ENCODE results near the gene PTPRN2.
"Not testable (repeated sequence)": the region's sequence is repeated elsewhere in the genome, so short reads cannot be mapped to it uniquely, and the experiment has no call there.

Gene PTPRN2

GRCh38 chr7:158530800-158531609 lies 56.6 kb downstream of the PTPRN2 start:
- DNase-seq, result no peak

GRCh38 chr7:158529181-158530096 lies 58.2 kb downstream of the PTPRN2 start:
- no peak for DNase-seq

DNA sequence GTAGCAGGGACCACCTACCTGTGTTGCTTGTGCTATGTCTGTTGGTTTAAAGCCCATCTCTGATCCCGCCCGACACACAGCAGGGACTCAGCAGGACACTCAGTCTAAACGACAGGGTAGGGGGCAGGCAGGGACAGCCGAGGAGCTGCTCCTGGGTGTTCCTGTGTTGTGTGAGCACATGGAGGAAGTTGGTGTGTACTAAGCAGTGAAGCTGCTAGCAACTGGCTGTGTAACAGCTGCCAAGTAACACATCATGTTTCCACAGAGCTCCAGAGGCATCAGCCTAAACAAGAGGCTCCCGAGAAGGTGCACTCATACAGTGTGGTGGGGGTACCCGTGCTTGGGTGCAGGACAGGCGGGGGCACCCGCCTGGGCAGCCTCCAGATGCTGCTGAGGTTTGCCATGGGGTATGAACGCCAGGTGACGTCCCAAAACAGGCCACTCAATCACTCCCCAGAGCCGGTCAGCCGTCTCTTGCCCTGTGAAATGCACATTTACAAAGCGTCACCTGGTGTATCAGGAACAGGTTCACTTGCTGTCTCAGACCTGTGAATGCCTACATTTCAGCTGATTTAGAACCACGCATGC lies 59.6 kb downstream of the PTPRN2 start:
- no peak for DNase-seq

DNA sequence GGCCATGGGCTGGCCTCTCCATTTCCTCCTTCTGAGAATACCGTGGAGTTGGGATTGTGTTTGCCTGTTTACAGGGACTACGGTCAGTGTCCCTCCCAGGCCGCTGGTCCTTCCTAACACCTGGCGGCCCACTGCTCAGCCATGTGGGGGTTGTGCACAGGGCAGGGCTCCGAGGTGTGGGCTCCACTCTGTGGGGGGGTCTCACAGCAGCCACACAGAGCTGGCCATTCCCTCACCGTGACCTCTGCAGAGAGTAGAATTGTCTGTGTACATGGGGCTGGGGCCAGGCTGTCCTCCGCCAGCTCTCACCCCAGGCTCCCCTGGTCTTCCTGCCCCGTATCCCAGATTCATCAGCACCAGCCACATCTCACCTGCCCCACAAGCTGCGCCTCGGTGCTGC lies 60.1 kb downstream of the PTPRN2 start:
- DNase-seq, result no peak

GRCh38 chr7:158527038-158527437 lies 60.6 kb downstream of the PTPRN2 start:
- no peak for DNase-seq

DNA sequence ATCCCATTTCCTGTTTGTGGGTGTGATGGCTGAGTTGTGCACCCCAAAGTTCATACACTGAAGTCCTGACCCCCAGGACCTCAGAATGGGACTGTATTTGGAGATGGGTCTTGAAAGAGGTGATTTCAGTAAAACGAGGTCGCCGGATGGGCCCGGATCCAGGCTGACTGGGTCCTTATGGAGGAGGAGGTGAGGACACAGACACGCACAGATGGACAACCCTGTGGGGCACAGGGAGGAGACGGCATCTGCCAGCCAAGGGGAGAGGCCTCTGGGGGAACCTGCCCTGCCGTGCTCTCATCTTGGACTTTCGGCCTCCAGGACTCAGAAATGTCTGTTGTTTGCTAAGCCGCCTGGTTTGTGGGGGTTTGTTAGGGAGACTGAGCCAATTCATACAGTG lies 61.1 kb downstream of the PTPRN2 start:
- DNase-seq, result no peak

- no peak for DNase-seq
Observed at GRCh38 chr7:158525648-158526484, 61.8 kb downstream of the PTPRN2 start.

DNA sequence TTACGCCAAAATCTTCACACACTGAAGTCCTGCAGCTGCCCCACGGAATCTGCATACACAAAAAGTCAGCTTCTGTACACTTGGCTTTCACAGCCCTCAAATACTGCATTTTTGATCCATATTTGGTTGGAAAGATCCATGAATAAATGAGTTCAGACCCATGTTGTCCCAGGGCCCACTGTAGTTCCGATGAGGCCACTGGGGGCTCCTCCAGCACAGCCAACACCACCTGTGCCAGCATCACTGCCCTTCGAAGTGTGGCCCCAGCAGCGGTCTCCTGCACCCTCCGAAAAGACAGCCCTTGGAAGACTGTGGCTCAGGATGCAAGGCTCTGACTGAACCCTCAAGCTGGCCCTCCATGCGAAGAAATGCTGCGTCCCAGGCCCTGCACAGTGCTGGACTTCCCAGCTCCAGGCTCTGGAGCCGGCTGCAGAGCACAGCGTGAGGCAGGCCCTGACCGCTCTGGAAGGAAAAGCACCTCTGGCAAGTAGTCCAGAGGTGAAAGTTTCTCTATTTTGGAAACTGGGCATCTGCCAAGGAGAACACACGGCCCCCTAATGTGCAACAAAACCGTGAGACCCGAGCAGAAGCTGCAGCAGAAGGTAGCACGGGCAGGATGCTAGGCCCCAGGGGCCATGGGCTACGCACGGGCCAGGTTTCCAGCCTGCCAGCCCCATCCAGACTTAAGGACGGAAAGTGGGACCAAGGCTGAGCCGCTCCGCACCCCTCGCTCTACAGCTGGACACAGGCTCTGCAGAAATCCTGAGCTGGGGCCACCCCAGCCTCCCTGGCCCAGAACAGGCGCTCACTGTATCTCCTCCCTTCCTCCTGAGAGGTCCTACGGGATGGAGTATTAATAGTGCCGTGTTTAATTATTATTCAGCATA lies 62.6 kb downstream of the PTPRN2 start:
- no peak for DNase-seq

- DNase-seq, result not testable (repeated sequence)
Observed at GRCh38 chr7:158524286-158524685, 63.3 kb downstream of the PTPRN2 start.

- DNase-seq, result not testable (repeated sequence)
Observed at GRCh38 chr7:158523877-158524276, 63.7 kb downstream of the PTPRN2 start.

GRCh38 chr7:158523165-158523856 lies 64.3 kb downstream of the PTPRN2 start:
- not testable (repeated sequence) for DNase-seq

DNA sequence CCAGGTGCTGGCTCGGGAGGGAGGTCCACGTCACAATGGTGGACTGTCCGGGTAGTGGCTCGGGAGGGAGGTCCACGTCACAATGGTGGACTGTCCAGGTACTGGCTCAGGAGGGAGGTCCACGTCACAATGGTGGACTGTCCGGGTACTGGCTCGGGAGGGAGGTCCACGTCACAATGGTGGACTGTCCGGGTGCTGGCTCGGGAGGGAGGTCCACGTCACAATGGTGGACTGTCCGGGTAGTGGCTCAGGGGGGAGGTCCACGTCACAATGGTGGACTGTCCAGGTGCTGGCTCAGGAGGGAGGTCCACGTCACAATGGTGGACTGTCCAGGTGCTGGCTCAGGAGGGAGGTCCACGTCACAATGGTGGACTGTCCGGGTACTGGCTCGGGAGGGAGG lies 65.8 kb downstream of the PTPRN2 start:
- not testable (repeated sequence) for DNase-seq

- no peak for DNase-seq
Observed at GRCh38 chr7:158520825-158521224, 66.8 kb downstream of the PTPRN2 start.

- no peak for DNase-seq
Observed at GRCh38 chr7:158519633-158520174, 67.9 kb downstream of the PTPRN2 start.

DNA sequence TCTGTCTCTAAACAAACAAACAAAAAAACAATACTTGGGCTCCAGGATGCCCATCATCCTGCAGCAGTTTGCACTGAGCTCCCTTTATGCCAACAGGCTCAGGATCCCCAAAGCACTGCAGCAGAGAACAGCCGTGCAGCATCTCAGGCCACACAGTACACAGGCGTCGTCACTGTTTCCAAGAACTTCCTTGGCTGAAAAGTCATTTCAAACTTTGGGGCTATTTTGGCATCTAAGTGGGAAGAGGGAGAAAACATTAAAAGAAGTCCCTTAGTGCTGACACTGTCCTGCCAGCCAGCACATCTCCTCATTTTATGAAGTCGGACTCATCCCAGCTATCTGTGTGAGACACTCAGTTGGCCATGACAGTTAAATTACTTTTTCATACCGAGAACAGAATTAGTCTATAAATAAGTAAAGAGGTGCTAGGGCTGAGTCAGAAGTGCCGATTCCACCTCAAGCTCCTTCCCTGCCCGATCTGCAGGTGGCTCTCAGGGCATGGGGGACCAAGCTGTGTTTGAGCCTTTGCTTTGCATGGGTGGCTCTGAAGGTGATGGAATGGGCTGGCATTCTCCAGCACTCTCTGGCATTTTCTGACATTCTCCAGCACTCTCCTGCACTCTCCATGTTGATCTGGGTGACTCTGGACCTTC lies 68.5 kb downstream of the PTPRN2 start:
- no peak for DNase-seq

DNA sequence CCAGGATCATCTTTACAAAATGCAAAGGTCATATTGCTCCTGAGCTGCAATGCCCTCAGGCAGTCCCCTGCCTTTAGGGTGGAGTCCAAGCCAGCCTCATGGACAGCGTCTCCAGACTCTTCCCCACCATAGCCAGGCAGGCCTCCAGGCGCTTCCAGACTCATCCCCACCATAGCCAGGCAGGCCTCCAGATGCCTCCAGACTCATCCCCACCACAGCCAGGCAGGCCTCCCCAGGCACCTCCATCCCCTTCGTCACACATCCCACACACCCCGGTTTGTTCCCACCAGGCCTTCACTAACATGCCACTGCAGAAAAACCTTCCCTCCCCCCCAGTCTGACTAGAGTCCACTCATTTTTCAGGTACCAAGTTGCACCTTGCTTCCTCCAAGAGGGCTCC lies 70.1 kb downstream of the PTPRN2 start:
- no peak for DNase-seq

DNA sequence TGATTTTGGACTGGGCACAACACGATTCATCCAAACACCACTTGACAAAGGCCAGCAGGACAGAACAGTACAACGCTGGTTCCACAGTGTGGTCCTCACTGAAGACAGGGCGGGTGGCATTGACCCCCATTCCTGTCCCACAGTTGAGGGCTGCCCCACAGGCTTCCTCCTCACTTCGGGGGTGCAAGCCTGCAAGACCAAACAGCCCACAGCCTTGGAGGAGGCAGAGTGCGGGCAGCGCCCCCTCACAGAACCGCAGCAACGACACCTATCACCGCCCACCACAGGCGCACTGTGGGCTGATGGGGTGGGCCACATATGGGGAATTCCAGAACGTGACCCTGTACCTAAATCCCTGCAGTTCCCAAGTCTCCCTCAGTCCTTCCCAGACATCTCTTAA lies 70.6 kb downstream of the PTPRN2 start:
- DNase-seq, result no peak

GRCh38 chr7:158516524-158516923 lies 71.1 kb downstream of the PTPRN2 start:
- DNase-seq, result no peak

DNA sequence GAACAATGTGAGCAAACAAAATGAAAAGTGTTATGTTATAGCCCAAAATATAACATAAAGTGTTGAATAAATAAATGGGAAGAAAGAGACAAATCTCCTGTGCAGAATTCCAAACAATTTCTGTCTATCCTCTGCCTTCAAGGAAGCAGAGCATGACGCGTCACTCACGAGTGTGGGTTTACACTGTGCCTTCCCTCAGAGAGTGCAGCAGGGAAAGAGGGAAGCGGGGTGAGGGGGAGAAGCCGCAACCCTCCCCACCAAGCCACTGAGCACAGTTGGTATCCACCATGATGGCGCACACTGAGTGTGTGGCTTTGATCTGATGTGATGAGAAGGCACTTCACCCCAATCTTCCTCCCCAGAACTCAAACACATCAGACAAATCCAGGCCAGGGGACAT lies 74.8 kb downstream of the PTPRN2 start:
- DNase-seq, result no peak

DNA sequence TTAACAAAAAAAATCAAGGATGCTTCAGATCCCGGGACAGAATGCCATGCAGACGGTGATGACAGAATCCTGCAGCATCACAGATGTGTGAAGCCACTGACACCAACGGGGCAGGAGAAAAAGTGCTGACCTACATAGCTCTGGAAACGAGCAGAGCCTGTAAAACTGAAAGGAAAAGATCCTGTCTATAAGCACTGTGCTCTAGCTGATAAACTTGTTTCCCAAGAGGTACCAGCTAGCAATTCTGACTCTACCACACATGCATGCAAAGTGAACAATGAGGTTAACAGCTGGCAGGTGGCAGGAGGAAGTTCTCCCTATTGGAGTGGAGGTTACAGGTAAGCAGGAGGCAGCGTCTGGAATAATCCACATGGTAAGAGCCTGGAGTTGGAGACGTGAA lies 75.6 kb downstream of the PTPRN2 start:
- DNase-seq, result no peak
